ENCODE results near the gene CXXC1.
A peak's percentile ranks its signal among the peaks of the same experiment; 100 is the strongest.
"Not testable (repeated sequence)": the region's sequence is repeated elsewhere in the genome, so short reads cannot be mapped to it uniquely, and the experiment has no call there.

CXXC1 gene

DNA sequence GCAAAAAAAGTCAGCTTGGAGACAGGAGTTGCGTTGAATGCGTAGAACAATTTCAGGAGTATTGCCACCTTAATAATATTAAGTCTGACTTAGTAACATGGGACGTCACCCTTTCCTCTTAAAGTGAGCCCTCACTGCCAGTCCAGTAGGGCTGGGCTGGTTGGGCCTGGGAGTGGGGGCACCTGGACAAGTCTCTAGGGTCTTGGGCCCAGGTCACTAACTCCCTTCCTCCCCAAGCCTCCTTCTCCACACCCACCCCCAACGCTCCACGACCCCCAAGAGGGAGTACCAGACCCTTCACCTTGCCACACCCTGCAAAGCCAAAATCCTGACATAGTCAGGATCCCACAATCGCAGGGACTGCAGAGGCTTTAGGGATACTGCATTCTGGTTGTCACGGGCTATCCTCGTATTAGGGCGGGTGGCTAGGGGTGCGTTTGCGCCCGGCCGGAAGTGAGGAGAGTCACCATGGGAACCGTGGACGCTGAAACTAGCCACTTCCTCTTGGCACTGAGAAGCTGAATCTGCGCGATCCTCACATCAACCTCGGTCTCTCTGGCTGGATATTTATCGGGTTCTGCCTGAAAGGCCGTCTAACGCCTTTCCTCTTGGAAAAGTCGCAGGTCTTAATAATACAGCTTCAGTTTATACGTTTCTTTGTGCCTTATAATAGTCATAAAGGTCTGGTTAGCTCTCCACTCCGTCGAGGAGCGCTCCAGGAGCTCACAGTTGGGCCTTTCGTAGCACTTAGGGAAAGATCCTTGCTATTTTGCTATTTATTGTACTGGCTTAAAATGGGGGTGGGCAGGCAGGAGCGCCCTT is 10.3 kb upstream of the CXXC1 start:
- DNase-seq: peak; percentile 88

- no peak for DNase-seq
Observed at GRCh38 chr18:50293039-50293438, 5.5 kb upstream of the CXXC1 start.

- DNase-seq: no peak
Observed at GRCh38 chr18:50289108-50289443, 1.6 kb upstream of the CXXC1 start.

DNA sequence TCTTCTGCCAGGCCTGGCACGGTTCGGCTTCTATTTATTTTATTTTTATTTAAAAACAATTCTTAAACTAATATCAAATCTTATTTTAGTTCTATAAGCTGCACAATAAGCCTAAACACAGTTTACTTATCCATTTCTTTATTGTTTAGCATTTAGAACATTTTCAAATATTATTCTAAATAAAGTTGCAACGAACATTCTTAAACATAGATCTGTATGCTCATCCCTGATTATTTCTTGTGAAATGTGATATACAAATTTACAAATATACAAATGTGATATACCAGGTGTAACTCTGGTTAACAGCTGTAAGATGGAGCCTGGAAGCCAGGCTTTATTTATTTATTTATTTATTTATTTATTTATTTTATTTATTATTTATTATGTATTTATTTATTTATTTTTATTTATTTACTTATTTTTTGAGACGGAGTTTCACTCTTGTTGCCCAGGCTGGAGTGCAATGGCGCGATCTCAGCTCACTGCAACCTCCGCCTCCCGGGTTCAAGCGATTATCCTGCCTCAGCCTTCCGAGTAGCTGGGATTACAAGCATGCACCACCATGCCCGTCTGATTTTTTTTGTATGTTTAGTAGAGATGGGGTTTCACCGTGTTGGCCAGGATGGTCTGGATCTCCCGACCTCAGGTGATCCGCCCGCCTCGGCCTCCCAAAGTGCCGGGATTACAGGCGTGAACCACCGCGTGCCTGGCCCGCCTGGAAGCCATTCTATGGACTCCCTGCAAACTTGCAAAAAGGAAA is 1.0 kb upstream of the CXXC1 start:
- not testable (repeated sequence) for DNase-seq

GRCh38 chr18:50287028-50287440 is 458 bp downstream of the CXXC1 start:
- peak; percentile 7 for DNase-seq

DNA sequence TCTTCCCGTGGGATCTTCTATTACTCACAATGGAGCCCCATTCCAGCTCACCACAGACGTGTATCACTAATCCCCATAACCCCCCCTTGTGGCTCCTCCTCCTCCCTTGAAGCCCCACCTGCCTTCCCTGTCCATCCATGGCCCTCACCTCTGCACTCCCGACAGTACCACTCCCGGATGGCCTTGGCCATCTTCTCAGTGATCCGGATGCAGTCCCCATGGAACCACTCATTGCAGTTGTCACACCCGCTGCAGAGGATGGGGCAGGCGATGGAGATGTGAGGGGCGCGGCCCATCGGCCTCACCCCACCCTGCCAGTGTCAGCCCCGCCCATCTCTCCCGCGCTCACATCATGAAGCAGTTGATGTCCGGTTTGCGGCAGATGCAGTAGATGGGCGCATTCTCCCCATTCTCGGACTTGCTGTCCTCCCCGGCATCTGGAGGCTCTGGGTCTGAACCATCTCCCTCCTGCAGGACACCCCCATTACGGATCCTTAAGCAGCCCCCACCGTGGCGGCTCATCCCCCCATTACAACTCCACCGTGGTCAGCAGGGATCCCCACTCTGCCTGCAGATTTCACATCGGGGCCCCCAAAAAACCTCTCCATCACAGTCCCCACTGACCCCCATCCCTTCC is 983 bp downstream of the CXXC1 start:
- DNase-seq: peak; percentile 15

DNA sequence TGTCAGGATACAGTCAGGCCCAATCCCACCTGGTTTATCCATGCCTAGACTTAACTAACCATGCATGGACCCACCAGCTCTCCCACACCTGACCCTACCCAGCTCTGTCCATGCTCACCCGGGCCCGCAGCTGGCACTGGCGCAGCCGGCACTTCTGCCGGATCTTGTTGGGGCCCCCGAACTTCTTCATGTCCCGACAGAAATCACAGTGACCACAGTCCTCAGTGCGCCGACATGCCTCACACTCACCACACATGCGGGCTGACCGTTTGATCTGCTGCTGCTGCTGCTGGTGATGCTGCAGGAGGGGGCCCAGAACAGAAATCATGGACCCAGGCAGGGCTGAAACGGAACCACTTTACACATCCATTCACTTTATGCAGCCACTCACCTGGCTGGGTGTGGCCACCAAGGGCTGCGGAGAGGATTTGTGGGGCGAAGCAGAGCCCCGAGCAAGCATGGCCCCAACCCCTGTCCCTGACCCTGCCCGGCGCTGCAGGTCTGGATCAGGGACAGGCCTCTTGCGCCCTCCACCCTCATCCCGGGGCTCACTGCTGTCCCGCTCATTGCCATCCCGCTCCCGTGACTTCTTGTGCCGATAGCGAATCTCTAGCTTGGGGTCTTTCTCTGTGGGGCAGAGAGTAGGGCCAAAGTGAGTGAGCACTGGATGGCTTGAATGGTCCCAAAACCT is 1.7 kb downstream of the CXXC1 start:
- DNase-seq: no peak

- DNase-seq: no peak
Observed at GRCh38 chr18:50285071-50285470, 2.4 kb downstream of the CXXC1 start.

- DNase-seq: peak; percentile 71
Observed at GRCh38 chr18:50284255-50284885, 3.1 kb downstream of the CXXC1 start.

DNA sequence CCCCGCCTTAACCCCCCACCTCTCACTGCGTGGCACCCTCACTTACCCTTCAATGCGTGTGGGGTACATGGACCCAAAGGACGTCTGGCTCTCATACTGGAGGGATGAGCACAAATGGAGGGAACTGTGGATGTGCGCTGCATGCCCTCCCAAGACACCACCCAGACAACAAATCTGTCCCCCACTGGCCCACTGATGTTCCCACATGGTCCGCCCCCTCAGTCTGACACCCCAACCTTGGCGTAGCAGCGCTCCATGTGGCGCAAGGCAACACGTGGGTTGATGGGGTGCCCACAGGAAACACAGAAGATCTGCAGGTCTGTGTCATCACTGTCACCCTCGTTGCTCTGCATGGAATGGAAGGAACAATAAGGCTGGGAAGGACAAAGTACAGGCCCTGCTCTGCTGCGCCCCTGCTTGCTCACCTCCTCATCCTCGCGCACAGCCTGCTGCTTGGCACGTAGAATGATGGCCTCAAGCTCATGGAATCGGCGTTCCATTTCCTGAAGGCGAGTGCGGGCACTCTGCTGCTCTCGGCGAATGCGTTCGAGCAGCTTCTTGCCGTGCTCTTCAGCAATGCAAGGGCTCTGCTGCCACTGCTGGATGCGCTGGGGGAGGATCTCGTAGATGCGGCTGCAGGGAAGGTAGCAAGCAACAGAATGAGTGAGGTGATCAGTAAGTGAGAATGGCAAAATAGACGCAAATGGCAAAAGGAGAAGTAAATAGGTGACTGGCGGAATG is 3.9 kb downstream of the CXXC1 start:
- no peak for DNase-seq

DNA sequence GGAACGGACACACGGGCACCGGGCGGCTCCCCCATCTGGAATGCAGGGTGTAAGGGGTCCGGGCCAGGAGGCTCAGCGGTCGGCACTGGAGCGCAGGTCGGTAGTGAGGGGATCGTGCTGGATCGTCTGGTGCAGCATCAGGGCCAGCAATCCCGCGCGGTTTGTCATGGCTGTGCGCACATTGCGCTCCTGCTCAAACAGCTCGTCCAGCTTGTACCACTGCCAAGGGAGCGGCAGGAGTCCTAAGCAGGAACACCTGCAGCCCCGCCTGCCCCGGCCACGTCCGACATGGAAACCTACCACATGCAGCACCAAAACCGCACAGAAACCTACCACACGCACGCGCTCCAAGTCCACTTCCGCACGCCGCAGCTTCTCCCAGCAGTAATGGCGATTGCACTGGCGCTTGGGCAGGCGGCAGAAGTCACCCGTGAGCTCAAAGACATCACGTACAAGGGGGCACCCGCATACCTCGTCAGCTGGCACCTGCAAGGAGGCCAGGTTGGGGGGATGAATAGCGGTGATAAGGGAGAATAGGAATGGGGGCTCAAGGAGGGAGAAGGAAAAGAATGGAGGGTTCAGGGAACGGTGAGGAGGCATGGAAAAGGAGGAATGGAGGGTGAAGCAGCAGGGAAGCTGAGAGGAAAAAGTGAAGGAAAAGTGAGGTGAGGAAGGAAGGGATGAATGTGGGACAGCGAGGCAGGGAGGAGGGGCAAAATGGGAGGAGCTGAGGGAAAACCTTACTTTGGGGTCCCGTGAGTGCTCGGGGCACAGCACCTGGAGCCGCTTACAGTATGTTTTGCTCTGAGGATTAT is 4.8 kb downstream of the CXXC1 start:
- no peak for DNase-seq

DNA sequence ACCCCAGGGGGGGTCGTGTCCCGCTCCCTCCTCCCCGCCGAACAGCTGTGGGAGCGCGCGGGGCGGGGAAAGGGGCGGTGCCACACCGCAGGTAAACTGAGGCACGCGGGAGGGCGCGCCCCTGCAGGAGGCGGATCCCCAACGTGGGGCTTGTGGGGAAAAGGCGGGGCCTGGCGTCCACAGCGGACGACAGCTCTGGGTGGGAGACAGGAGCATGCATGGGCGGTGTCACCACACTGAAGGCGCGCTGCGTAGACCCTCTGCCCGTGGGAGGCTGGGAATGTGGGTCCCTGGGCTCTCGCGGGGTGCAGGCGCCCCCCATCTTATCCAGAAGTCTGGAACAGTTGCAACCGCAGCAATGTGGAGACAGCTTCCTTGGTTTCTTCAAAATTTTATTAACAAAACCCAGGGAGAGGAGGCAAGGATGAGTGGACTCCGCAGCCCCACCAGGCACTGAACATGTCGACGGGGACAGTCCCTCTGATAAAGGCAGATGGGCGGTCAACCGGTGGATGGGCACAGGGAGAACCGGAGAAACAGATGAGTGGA is 5.4 kb downstream of the CXXC1 start:
- no peak for DNase-seq

- DNase-seq: peak; percentile 99
Observed at GRCh38 chr18:50281295-50281971, 6.1 kb downstream of the CXXC1 start, which contains the start of gene MBD1. MBD1 (minus strand) TSS chr18:50281523; CDS start chr18:50279992, 1,531 bp downstream.

- DNase-seq: no peak
Observed at GRCh38 chr18:50280707-50281294, 6.7 kb downstream of the CXXC1 start.

GRCh38 chr18:50279752-50280151 is 7.7 kb downstream of the CXXC1 start:
- DNase-seq: no peak

- DNase-seq: no peak
Observed at GRCh38 chr18:50277942-50278341, 9.6 kb downstream of the CXXC1 start.

GRCh38 chr18:50276452-50276851 is 11.0 kb downstream of the CXXC1 start:
- no peak for DNase-seq

GRCh38 chr18:50275503-50276036 is 11.9 kb downstream of the CXXC1 start:
- DNase-seq: no peak

DNA sequence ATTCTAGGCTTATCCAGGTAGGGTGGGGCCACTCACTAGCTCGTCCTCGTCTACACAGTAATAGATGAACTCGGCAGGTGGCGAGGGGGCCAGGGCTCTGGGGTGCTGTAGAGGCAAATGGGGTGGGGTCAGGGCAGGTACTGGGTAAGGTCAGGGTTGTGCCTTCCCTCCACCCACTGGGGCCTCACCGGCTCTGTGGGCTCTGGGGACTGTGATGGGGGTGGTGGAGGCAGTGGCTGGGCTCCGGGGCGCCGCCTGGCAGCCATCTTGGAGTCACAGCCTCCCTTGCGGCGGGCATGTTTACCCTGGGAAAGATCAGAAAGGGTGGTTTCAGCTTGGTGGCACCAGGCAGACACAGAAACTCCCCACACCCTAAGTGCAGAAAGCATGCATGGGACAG is 12.6 kb downstream of the CXXC1 start:
- no peak for DNase-seq

All from suppressor macrophage treated with lipopolysaccharide for 4 hours (primary cell).